Ovary (tissue), 9 donors: ENCODE measurements around the gene MAML2. TPM values are rescaled to one million over a fixed set of nuclear protein-coding genes. Genes with fewer than 3 reads are reported as not detected.

ENCODE experiments used
- DNase-seq, 5 donors: peaks; one replicate each; pipeline ENCODE4 v3.0.0-alpha.2; 2019 to 2020
- H3K27ac ChIP-seq, 2 donors: fragments of 200-600 bp; one replicate each; pipeline versions ENCODE4 v1.5.1 to v1.8.0; 2019 to 2022
- H3K27me3 ChIP-seq: fragments of 200-600 bp; one replicate; pipeline ENCODE4 v1.8.0; 2022
- H3K36me3 ChIP-seq: fragments of 200-600 bp; sonication (generic); one replicate; pipeline ENCODE4 v1.5.1; 2019
- H3K4me1 ChIP-seq: one replicate; pipeline ENCODE4 v1.8.1; 2013; ENCODE audit warnings: mild to moderate bottlenecking, moderate library complexity; ENCODE audit not compliant: insufficient read depth
- H3K4me3 ChIP-seq: fragments of 200-600 bp; sonication (generic); one replicate; pipeline ENCODE4 v1.5.1; 2017
- H3K9me3 ChIP-seq, 2 donors: fragments of 200-600 bp in 1 of 2; sonication (generic) in 1 of 2; one replicate each; pipeline versions ENCODE4 v1.5.1 to v1.8.1; 2013 to 2019; ENCODE audit warnings: mild to moderate bottlenecking in 1 of 2, moderate library complexity in 1 of 2
- EP300 ChIP-seq: sonication (generic); formaldehyde crosslinking; IDR thresholded peaks from one replicate; pipeline ENCODE4 v1.6.1; 2017; ENCODE audit warnings: antibody characterized with exemption
- POLR2A ChIP-seq: fragments of 450-650 bp; IDR thresholded peaks from one replicate; pipeline ENCODE4 v1.6.1; 2017; ENCODE audit warnings: antibody characterized with exemption, mild to moderate bottlenecking, moderate library complexity
- WGBS, 3 donors: extraction: QIAGEN DNeasy Blood & Tissue Kit in 1 of 3; methylation state at CpG; one replicate each; pipeline versions ENCODE4 v1.1.5 to v1.1.7; 2013 to 2017; 5-methylcytosine and 5-hydroxymethylcytosine counted together
- intact Hi-C, 4 donors: fragments of 100-400 bp; cut with DNase I; formaldehyde crosslinking; loops; one replicate each; pipeline versions ENCODE4 v1.11.0 to v1.15.1; 2022 to 2023
- polyA plus RNA-seq, 2 donors: library from polyadenylated mRNA; stranded (reverse); fragments of 200-250 nt in 1 of 2; fragments of 350-450 nt in 1 of 2; fragmentation: Illumina TruSeq in 1 of 2; extraction: RNeasy Lipid Tissue Mini Kit (QIAGEN cat#74804) in 1 of 2; gene quantifications; one replicate each; pipeline ENCODE4 v1.2.3, GENCODE V29; 2013 to 2014
- total RNA-seq, 7 donors: library from RNA; depleted of rRNA in 2 of 7; stranded (reverse); fragments of >200 nt in 2 of 7; fragmentation: NEBNext Ultra II Directional in 3 of 7; extraction: Animal tissue kit (Norgen Biotek cat#: 25700) in 3 of 7; gene quantifications; one replicate each; pipeline versions ENCODE4 v1.1.0 to v1.2.4, GENCODE V29; 2016 to 2023
- TF ChIP-seq, protein P1 (sequence below), 3 donors: fragments of 450-650 bp in 2 of 3; fragments of 200-600 bp in 1 of 3; IDR thresholded peaks; one replicate each; pipeline versions ENCODE4 v1.5.1 to v1.8.0; 2016 to 2022; ENCODE audit warnings: antibody characterized with exemption in 3 of 3, mild to moderate bottlenecking in 1 of 3
- donor health status: DM: no; HTN: no; CAD: no; lungs with moderate emphysema.
- donor health status: DM: no; HTN: no; CAD: no.
- donor health status: Bipolar disorder and iron deficiency.
- donor health status: DM: yes; HTN: yes; CAD: no.
- donor health status: DM: no; HTN: no; CAD: no.
- donor health status: DM: yes; HTN: yes; CAD: no.

The MAML2 gene
- total and polyA plus RNA-seq, 9 donors = 7.3 to 17.5 (median 14.6) TPM

- WGBS, 3 donors = 80 to 85% (median 81%) methylated on average over 8 of the region's 8 CpGs
- H3K27ac ChIP-seq = no peak overlapping the region
- DNase-seq = no peak
- no peak overlapping the region for H3K4me3 ChIP-seq
- H3K4me1 ChIP-seq = peaks cover 1% of the 10 kb centered on the region
- intact Hi-C loops = loop anchor here in 1 of 4 donors (10.0 kb wide), 1 partner anchor 74 kb away; no protein-coding TSS in a partner anchor
- H3K9me3 ChIP-seq = no peaks in the 10 kb centered on the region
- no peaks in the 10 kb centered on the region for H3K36me3 ChIP-seq
- no peak for TF ChIP-seq POLR2A
- TF ChIP-seq, protein P1, sequence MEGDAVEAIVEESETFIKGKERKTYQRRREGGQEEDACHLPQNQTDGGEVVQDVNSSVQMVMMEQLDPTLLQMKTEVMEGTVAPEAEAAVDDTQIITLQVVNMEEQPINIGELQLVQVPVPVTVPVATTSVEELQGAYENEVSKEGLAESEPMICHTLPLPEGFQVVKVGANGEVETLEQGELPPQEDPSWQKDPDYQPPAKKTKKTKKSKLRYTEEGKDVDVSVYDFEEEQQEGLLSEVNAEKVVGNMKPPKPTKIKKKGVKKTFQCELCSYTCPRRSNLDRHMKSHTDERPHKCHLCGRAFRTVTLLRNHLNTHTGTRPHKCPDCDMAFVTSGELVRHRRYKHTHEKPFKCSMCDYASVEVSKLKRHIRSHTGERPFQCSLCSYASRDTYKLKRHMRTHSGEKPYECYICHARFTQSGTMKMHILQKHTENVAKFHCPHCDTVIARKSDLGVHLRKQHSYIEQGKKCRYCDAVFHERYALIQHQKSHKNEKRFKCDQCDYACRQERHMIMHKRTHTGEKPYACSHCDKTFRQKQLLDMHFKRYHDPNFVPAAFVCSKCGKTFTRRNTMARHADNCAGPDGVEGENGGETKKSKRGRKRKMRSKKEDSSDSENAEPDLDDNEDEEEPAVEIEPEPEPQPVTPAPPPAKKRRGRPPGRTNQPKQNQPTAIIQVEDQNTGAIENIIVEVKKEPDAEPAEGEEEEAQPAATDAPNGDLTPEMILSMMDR (IDR thresholded peaks at IDR 0.05) = no peak
- TF ChIP-seq EP300 = no peak
- H3K27me3 ChIP-seq = no peaks in the 10 kb centered on the region
Observed at GRCh38 chr11:96070453-96070852, 272.5 kb downstream of the MAML2 start.

DNA sequence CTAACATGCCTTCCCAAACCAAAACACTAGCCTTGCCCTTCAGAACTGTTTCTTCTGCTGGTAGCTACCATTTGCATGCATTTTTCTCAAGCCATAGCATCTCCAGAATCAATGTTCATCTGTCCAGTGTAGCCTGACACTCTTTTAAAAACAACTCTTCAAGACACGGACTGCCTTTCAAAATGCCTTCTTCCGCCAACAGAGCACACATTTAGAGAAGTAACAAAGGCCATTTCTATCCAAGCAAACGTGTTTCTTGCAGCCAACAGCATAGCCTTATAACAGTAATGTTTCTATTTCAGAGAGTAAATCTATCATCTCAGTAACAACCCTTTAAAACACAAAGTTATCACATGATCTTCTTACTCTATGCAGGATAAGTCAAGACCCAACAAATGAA lies 275.8 kb downstream of the MAML2 start:
- H3K4me1 ChIP-seq = peaks cover 1% of the 10 kb centered on the region
- intact Hi-C loops = no loop called here
- no peaks in the 10 kb centered on the region for H3K9me3 ChIP-seq
- no peak for TF ChIP-seq POLR2A
- TF ChIP-seq, protein P1 (IDR thresholded peaks at IDR 0.05) = no peak
- TF ChIP-seq EP300 = no peak
- no peak overlapping the region for H3K27ac ChIP-seq
- no peak overlapping the region for H3K4me3 ChIP-seq
- 91 to 99% (median 92%) methylated on average over 3 of the region's 3 CpGs for WGBS, 3 donors
- DNase-seq = no peak
- H3K27me3 ChIP-seq = no peaks in the 10 kb centered on the region
- H3K36me3 ChIP-seq = no peaks in the 10 kb centered on the region

- no peaks in the 10 kb centered on the region for H3K27me3 ChIP-seq
- peaks cover 1% of the 10 kb centered on the region for H3K4me1 ChIP-seq
- no peaks in the 10 kb centered on the region for H3K36me3 ChIP-seq
- no peak overlapping the region for H3K4me3 ChIP-seq
- no peak for DNase-seq
- WGBS, 3 donors = 75 to 96% (median 91%) methylated on average over 3 of the region's 3 CpGs
- H3K27ac ChIP-seq = no peak overlapping the region
- TF ChIP-seq POLR2A = no peak
- TF ChIP-seq EP300 = no peak
- TF ChIP-seq, protein P1 (IDR thresholded peaks at IDR 0.05) = no peak
- no peaks in the 10 kb centered on the region for H3K9me3 ChIP-seq
- intact Hi-C loops = no loop called here
Observed at GRCh38 chr11:96065379-96065778, 277.6 kb downstream of the MAML2 start.

DNA sequence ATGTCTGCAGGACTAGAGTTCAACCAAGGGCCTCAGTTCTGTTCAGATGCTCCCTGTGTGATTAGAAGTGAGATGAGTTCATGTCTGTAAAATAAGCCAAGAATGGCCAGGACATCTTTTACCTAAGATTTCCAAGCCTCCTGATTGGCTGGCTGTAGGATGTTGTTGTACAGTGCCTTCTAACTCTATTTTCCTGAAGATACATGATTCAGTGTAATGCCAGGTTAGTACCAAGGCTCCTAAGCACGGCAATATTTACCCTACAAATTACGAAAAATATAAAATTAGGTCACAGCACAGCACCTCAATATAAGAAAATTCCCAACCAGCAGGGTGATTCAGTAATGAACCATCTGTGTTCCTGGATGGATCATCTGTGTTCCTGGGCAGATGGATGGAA lies 279.1 kb downstream of the MAML2 start:
- Histone ChIP-seq H3K9me3 (no peaks in the 10 kb centered on the region), H3K4me1 (peaks cover 1% of the 10 kb centered on the region), H3K36me3 (no peaks in the 10 kb centered on the region), H3K27me3 (no peaks in the 10 kb centered on the region), H3K27ac (no peak overlapping the region), H3K4me3 (no peak overlapping the region)
- intact Hi-C loops = no loop called here
- DNase-seq = no peak
- no peak for TF ChIP-seq EP300
- TF ChIP-seq, protein P1 (IDR thresholded peaks at IDR 0.05) = no peak
- TF ChIP-seq POLR2A = no peak
- WGBS, 3 donors = 96 to 97% (median 96%) methylated on average over 2 of the region's 2 CpGs

DNA sequence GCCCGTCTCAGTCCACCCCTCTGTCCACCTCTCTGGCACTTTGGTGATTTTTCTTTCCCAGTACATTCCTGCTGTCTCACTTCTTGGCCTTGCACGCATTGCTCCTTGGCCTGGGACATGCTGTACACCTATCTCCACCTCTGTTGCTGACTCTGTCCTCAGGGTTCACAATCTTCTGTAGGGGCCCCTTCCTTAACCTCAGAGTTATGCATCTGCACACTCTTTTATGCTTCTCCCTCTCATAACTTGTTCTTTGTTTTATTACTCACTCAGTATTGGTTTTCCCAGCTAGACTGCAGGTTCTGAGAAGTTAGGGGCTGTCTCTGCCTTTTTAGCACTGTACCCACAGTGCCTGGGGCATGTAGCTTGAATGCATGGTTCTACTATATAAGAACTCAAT lies 279.9 kb downstream of the MAML2 start:
- Histone ChIP-seq H3K9me3 (no peaks in the 10 kb centered on the region), H3K27me3 (no peaks in the 10 kb centered on the region), H3K27ac (no peak overlapping the region), H3K36me3 (no peaks in the 10 kb centered on the region), H3K4me1 (peaks cover 5% of the 10 kb centered on the region), H3K4me3 (no peak overlapping the region)
- TF ChIP-seq POLR2A = no peak
- TF ChIP-seq EP300 = no peak
- TF ChIP-seq, protein P1 (IDR thresholded peaks at IDR 0.05) = no peak
- DNase-seq = no peak
- intact Hi-C loops = no loop called here
- 94 to 97% (median 96%) methylated on average over 2 of the region's 2 CpGs for WGBS, 3 donors
